Vagina (tissue), 2 donors: ENCODE results near the gene SH3D19. TPM values are rescaled to one million over a fixed set of nuclear protein-coding genes. Genes with fewer than 3 reads are reported as not detected.

Source experiments
- DNase-seq, 2 donors: peaks; one replicate each; pipeline ENCODE4 v3.0.0-alpha.2; 2017; ENCODE audit errors: extremely low spot score in 2 of 2
- H3K27ac ChIP-seq: fragments of 200-600 bp; sonication (generic); one replicate; pipeline ENCODE4 v1.5.1; 2019
- H3K27me3 ChIP-seq: fragments of 200-600 bp; sonication (generic); one replicate; pipeline ENCODE4 v1.5.1; 2019
- H3K36me3 ChIP-seq, 2 donors: fragments of 200-600 bp; sonication (generic); one replicate each; pipeline ENCODE4 v1.5.1; 2017 to 2019
- H3K4me1 ChIP-seq: fragments of 200-600 bp; sonication (generic); one replicate; pipeline ENCODE4 v1.5.1; 2019
- H3K4me3 ChIP-seq, 2 donors: fragments of 200-600 bp; sonication (generic); 1 replicate in 1 of 2; 2 replicates in 1 of 2; pipeline ENCODE4 v1.5.1; 2016 to 2019
- H3K9me3 ChIP-seq: fragments of 200-600 bp; sonication (generic); one replicate; pipeline ENCODE4 v1.5.1; 2019
- POLR2A ChIP-seq, 2 donors: fragments of 450-650 bp; IDR thresholded peaks; one replicate each; pipeline ENCODE4 v1.6.1; 2017; ENCODE audit warnings: antibody characterized with exemption in 2 of 2, mild to moderate bottlenecking in 2 of 2, moderate library complexity in 2 of 2
- POLR2AphosphoS5 ChIP-seq, 2 donors: sonication (generic); formaldehyde crosslinking; IDR thresholded peaks; one replicate each; pipeline ENCODE4 v1.9.0; 2017; ENCODE audit warnings: antibody characterized with exemption in 2 of 2, mild to moderate bottlenecking in 2 of 2, low read depth in 1 of 2; ENCODE audit not compliant: insufficient read depth in 1 of 2
- intact Hi-C: fragments of 100-400 bp; cut with DNase I; formaldehyde crosslinking; loops from one replicate; pipeline ENCODE4 v1.15.1; 2023
- total RNA-seq: library from RNA; depleted of rRNA; stranded (reverse); fragments of >200 nt; gene quantifications from one replicate; pipeline ENCODE4 v1.2.3, GENCODE V29; 2016
- TF ChIP-seq, protein P1 (sequence below), 3 experiments: fragments of 450-650 bp in 2 of 3; fragments of 200-600 bp in 1 of 3; sonication (generic) in 1 of 3; IDR thresholded peaks; one replicate each; pipeline ENCODE4 v1.5.1; 2017 to 2019; ENCODE audit warnings: antibody characterized with exemption in 3 of 3, mild to moderate bottlenecking in 2 of 3, moderate library complexity in 2 of 3

The SH3D19 gene
- total RNA-seq, 1 donor from 2014 or later: 86.4 TPM

DNA sequence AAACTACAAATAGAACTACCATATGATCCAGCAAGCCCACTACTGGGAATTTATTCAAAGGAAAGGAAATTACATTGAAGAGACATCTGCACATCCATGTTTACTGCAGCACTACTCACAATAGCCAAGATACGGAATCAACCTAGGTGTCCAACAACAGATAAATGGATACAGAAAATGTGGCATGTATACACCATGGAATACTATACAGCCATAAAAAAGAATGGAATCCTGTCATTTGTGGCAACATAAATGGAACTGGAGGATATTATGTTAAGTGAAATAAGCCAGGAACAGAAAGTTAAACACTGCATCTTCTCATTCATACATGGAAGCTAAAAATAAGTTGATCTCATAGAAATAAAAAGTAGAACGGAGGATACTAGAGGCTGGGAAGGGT lies 167.9 kb downstream of the SH3D19 start:
- H3K4me1 ChIP-seq: no peaks in the 10 kb centered on the region
- no peak overlapping the region for H3K27ac ChIP-seq
- H3K36me3 ChIP-seq: peaks cover 0 to 7% of the 10 kb centered on the region in 2 donors
- intact Hi-C loops: no loop called here
- TF ChIP-seq POLR2AphosphoS5 (IDR thresholded peaks at IDR 0.05; ENCODE audit: insufficient read depth in 1 of 2, low read depth in 1 of 2) (no peak), POLR2A (IDR thresholded peaks at IDR 0.05) (no peak)
- TF ChIP-seq, protein P1, sequence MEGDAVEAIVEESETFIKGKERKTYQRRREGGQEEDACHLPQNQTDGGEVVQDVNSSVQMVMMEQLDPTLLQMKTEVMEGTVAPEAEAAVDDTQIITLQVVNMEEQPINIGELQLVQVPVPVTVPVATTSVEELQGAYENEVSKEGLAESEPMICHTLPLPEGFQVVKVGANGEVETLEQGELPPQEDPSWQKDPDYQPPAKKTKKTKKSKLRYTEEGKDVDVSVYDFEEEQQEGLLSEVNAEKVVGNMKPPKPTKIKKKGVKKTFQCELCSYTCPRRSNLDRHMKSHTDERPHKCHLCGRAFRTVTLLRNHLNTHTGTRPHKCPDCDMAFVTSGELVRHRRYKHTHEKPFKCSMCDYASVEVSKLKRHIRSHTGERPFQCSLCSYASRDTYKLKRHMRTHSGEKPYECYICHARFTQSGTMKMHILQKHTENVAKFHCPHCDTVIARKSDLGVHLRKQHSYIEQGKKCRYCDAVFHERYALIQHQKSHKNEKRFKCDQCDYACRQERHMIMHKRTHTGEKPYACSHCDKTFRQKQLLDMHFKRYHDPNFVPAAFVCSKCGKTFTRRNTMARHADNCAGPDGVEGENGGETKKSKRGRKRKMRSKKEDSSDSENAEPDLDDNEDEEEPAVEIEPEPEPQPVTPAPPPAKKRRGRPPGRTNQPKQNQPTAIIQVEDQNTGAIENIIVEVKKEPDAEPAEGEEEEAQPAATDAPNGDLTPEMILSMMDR (IDR thresholded peaks at IDR 0.05): no peak
- no peaks in the 10 kb centered on the region for H3K9me3 ChIP-seq
- no peak overlapping the region for H3K4me3 ChIP-seq
- no peak for DNase-seq
- H3K27me3 ChIP-seq: no peaks in the 10 kb centered on the region

DNA sequence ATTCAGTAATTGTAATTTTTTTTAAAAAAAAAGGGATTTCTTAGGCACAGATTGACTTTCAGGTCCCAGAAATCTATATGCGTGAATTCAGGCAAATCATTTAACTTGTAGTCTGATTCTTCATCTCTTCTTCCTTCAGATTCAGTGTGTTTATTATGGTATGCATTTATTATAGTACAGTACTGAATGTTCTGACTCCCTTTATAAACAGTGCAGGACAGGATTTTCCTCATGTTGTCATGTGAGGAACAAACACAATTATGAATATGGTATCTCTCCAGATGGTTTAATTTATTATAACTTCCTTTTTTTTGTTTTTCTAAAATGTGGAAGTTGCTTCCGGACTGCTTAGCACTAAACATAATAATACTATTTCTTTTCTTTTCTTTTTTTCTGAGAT lies 171.8 kb downstream of the SH3D19 start:
- H3K27ac ChIP-seq: no peak overlapping the region
- intact Hi-C loops: no loop called here

DNA sequence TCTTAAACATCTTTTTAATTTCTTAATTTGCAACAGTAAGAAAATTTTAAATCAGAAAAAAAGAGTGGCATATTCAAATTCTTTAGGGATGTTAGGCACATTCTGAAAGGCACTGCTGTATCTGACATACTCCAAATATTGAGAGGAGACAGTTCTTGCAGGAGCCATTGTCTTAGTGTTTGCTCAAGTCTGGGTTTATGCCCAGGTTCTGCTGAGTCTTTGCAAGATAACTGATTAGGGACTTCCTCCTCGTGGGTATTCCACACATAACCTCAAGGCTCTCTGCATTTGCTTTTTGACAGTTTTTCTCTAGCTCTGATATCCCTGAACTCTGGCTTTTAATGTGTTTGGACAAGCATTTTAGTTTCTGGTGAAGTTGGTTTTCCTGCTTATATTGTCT lies 173.4 kb downstream of the SH3D19 start:
- H3K27me3 ChIP-seq: no peaks in the 10 kb centered on the region
- H3K9me3 ChIP-seq: no peaks in the 10 kb centered on the region
- peaks cover 0 to 22% of the 10 kb centered on the region in 2 donors for H3K36me3 ChIP-seq
- H3K4me1 ChIP-seq: no peaks in the 10 kb centered on the region
- DNase-seq: no peak
- H3K4me3 ChIP-seq: no peak overlapping the region
- intact Hi-C loops: no loop called here
- no peak overlapping the region for H3K27ac ChIP-seq
- TF ChIP-seq POLR2A (IDR thresholded peaks at IDR 0.05): no peak
- TF ChIP-seq, protein P1 (IDR thresholded peaks at IDR 0.05): no peak
- TF ChIP-seq POLR2AphosphoS5 (IDR thresholded peaks at IDR 0.05; ENCODE audit: insufficient read depth in 1 of 2, low read depth in 1 of 2): no peak

More for the DNA sequence above, 171.8 kb downstream of the SH3D19 start:
- TF ChIP-seq, protein P1 (IDR thresholded peaks at IDR 0.05): no peak
- no peak for TF ChIP-seq POLR2A (IDR thresholded peaks at IDR 0.05)
- TF ChIP-seq POLR2AphosphoS5 (IDR thresholded peaks at IDR 0.05; ENCODE audit: insufficient read depth in 1 of 2, low read depth in 1 of 2): no peak
- Histone ChIP-seq H3K4me1 (no peaks in the 10 kb centered on the region), H3K36me3 (peaks cover 0 to 14% of the 10 kb centered on the region in 2 donors), H3K9me3 (no peaks in the 10 kb centered on the region), H3K4me3 (no peak overlapping the region), H3K27me3 (no peaks in the 10 kb centered on the region)
- DNase-seq: no peak

DNA sequence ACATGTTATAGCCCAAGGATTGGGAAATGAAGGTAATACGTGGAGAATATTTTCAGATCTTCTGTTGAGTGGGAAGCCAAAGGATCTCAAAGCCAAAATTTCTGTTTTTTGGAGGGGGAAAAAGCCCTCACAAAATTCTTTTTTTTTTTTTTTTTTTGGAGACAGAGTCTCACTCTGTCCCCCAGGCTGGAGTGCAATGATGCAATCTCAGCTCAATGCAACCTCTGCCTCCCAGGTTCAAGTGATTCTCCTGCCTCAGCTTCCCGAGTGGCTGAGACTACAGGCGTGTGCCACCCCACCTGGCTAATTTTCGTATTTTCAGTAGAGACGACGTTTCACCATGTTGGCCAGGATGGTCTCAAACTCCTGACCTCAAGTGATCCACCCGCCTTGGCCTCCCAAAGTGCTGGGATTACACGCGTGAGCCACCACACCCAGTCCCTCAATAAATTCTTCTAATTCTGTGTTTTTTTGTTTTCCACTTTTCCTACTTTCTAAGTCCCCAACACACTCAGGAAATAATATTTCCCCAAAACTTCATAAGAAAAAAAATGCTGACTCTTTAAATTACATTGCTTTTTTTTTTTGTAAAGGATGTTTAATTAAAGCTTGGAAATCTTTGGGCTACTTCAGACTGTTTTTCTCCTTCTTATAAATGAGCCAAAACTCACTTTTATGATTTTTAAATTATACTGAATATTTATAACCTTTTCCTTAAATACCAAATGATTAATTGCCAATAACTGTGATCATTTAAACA lies 174.4 kb downstream of the SH3D19 start:
- TF ChIP-seq POLR2A (IDR thresholded peaks at IDR 0.05) (no peak), POLR2AphosphoS5 (IDR thresholded peaks at IDR 0.05; ENCODE audit: insufficient read depth in 1 of 2, low read depth in 1 of 2) (no peak)
- TF ChIP-seq, protein P1 (IDR thresholded peaks at IDR 0.05): no peak
- no peak overlapping the region for H3K27ac ChIP-seq
- H3K4me3 ChIP-seq: no peak overlapping the region
- H3K9me3 ChIP-seq: no peaks in the 10 kb centered on the region
- no peaks in the 10 kb centered on the region for H3K27me3 ChIP-seq
- no peaks in the 10 kb centered on the region for H3K4me1 ChIP-seq
- H3K36me3 ChIP-seq: peaks cover 0 to 28% of the 10 kb centered on the region in 2 donors
- no peak for DNase-seq
- intact Hi-C loops: no loop called here

DNA sequence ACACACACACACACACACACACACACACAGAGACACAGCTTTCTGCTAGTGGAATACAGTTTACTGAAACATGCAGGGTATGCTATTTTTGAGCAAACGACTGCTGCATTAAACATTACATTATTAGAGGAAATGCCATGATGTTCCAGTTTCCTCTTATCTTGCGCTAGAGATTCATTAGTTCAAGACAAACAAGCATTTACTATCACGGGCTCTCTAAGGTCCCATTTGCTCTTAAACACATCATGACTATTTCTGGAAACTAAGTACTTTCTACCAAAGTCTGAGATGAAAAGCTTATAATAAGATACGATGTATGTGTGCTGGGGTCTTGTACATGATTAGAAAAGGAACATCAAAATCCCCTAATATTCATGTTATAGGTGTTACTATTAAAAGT lies 177.1 kb downstream of the SH3D19 start:
- intact Hi-C loops: no loop called here

More for the DNA sequence above, 177.1 kb downstream of the SH3D19 start:
- no peak overlapping the region for H3K4me3 ChIP-seq
- no peak overlapping the region for H3K27ac ChIP-seq
- no peaks in the 10 kb centered on the region for H3K27me3 ChIP-seq
- no peaks in the 10 kb centered on the region for H3K9me3 ChIP-seq
- TF ChIP-seq, protein P1 (IDR thresholded peaks at IDR 0.05): no peak
- TF ChIP-seq POLR2A (IDR thresholded peaks at IDR 0.05) (no peak), POLR2AphosphoS5 (IDR thresholded peaks at IDR 0.05; ENCODE audit: insufficient read depth in 1 of 2, low read depth in 1 of 2) (no peak)
- DNase-seq: no peak
- no peaks in the 10 kb centered on the region for H3K4me1 ChIP-seq
- H3K36me3 ChIP-seq: peaks cover 0 to 25% of the 10 kb centered on the region in 2 donors
